NCI-H1694 (cell line): ENCODE data around the gene MC1R.
"Not testable (repeated sequence)": the region's sequence is repeated elsewhere in the genome, so short reads cannot be mapped to it uniquely, and the experiment has no call there.

Source experiments
- DNase-seq: peaks from one replicate; lab custom pipeline; 2025; lab: John Stamatoyannopoulos, UW

The MC1R gene

DNA sequence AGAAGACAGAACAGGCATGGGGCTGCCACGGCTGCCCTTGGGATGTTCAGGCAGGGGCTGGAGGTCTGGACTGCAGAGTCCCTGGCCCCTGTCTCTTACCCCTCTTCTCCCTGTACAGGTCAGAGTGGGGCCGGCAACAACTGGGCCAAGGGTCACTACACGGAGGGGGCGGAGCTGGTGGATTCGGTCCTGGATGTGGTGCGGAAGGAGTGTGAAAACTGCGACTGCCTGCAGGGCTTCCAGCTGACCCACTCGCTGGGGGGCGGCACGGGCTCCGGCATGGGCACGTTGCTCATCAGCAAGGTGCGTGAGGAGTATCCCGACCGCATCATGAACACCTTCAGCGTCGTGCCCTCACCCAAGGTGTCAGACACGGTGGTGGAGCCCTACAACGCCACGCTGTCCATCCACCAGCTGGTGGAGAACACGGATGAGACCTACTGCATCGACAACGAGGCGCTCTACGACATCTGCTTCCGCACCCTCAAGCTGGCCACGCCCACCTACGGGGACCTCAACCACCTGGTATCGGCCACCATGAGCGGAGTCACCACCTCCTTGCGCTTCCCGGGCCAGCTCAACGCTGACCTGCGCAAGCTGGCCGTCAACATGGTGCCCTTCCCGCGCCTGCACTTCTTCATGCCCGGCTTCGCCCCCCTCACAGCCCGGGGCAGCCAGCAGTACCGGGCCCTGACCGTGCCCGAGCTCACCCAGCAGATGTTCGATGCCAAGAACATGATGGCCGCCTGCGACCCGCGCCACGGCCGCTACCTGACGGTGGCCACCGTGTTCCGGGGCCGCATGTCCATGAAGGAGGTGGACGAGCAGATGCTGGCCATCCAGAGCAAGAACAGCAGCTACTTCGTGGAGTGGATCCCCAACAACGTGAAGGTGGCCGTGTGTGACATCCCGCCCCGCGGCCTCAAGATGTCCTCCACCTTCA lies 16.2 kb downstream of the MC1R start:
- DNase-seq = no peak

GRCh38 chr16:89935620-89936019 lies 17.0 kb downstream of the MC1R start:
- DNase-seq = not testable (repeated sequence)

DNA sequence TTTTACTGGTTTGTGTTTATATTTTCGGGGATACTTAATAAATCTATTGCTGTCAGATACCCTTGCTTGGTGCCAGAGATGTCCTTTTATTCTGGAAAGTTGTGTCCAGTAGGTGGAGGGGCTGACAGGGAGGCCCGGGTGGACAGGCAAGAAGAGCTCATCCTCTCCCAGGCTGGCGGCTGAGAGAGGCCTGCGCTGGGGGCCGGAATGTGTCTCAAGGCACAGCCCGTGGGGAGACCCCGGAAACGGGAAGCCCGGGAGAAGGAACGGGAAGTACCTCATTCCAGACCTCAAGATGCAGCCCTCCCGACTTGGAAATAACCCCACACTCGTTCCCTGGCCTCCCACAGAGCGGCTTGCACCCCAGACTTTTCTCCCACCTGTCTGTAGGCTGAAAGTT lies 17.4 kb downstream of the MC1R start:
- no peak for DNase-seq

GRCh38 chr16:89936508-89936907 lies 17.8 kb downstream of the MC1R start:
- DNase-seq = no peak

DNA sequence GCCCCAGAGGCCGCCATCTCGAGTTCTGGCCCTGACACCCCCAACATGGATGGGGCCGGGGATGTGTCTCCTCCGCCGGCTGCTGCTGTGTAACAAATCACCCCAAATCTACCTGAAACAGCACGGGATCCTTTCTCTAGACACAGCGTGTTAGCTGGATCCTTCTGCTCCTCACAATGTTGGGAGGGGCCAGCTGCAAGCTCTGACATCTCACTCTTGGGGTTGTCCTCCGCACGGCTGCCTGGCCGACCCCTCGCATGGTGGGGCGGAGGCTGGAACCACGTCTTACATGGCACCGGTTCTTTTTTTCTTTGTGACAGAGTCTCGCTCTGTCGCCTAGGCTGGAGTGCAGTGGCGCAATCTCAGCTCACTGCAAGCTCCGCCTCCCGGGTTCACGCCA lies 18.3 kb downstream of the MC1R start:
- DNase-seq = no peak

DNA sequence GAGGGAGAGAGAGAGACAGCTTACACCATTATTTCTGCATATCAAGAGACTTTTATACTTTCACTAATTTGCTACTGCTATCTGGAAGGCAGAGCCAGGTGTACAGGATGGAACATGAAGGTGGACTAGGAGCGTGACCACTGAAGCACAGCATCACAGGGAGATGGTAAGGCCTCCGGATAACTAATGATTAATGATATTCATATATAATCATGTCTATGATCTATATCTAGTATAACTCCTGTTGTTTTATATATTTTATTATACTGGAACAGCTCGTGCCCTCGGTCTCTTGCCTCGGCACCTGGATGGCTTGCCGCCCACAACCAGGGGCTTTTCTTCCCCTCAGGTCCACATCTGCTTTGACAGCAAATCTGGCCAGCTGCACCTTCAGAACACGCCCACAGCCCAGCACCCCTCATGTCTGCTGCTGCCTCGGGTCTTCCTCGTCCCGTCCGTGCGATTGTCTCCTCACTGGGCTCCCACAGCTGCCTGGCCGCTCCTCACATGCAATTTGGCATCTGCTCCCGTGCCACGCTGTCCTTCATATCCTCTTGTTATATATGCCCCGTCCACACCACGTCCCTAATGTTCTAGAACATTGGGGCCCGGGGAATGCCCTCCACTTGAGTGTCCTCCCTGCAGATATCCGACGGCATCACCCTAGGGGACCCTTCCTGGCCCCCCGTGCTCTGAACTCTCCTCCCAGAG lies 19.7 kb downstream of the MC1R start:
- DNase-seq = no peak

DNA sequence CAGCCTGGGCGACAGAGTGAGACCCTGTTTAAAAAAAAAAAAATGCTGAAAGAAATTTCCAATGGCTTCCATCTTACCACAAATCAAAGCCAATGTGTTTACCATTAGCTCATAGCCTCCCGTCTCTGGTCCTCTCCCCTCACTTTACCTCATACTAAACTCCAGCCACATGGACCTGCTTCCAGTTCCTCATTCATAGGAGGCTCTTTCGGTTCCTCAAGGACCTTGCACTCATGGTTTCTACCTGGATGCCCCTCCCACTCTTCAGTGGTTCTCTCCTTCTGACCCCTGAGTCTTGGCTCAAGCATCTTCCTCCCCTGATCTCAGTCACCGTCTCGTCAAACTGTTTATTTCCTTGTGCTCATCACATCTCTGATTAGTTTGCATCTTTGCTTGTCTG lies 26.1 kb downstream of the MC1R start:
- DNase-seq = no peak

- no peak for DNase-seq
These were observed 27.0 kb downstream of the MC1R start for GRCh38 chr16:89945654-89946053.

DNA sequence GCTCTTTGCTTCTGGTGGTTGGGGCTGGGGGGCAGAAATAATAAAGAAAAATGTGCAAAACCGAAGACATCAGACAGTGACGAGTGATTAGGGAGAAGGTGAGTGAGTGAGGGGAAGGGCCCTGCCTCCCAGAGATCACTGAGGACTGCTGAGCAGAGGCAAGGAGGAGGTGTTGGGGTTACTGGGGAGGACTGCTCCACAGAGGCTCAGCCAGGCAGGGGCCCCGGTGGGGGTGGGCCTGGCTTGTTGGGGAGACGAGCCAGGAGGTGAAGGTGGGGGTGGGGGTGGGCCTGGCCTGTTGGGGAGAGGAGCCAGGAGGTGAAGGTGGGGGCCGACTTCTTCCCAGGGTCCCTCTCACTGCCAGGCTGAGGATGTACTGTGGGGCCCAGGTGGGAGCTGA lies 27.9 kb downstream of the MC1R start:
- DNase-seq = no peak

DNA sequence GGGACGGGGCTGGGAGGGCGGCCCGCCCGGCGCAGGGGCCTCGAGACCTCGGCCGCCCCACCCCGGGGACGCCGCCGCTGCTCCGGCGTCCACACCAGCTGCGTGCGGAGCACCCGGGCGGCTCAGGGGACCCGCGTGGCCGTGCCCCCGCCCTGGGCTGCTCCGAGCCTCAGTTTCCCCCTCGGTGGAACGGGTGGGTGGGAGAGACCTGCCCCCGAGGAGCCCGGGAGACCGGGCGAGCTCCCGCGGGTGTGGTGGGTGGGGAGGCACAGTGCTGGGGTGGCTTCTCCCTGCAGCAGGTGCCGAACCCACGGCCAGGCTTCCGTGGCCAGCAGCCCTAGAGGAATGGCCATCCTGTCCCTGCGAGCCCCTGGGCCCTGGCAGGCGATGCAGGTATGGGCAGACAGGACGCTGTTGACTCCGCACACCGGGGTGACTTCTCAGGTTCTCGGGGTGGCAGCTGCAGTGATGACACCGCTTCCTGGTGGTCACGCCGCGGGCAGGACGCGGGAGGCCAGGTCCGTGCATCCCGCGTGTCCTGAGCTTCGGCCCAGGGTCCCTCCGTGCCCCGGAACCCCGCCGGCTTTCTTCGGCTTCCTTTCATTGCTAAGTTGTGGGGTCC lies 30.6 kb downstream of the MC1R start:
- no peak for DNase-seq

DNA sequence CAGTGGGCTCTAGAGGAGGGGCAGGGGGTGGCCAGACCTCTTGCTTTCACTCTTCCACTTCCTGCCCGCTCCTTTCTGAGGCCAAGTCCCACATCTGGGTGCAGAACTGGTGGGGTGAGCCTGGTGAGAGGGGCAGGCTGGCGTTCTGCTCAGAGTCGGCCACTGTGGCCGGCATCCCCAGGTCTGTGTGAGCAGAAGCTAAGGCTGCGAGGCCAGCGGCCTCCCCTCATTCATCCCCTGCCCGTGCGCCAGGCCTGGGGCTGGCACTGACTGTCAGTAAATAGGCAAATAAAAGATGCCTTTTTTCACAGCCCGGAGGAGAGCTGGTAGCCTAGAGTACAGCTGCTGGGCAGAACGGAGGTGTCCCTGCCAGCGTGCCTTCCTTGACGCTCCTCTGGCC lies 31.1 kb downstream of the MC1R start:
- no peak for DNase-seq

- no peak for DNase-seq
These were observed 32.8 kb downstream of the MC1R start for GRCh38 chr16:89951509-89951908.

- DNase-seq = no peak
These were observed 33.4 kb downstream of the MC1R start for GRCh38 chr16:89952049-89952448.

DNA sequence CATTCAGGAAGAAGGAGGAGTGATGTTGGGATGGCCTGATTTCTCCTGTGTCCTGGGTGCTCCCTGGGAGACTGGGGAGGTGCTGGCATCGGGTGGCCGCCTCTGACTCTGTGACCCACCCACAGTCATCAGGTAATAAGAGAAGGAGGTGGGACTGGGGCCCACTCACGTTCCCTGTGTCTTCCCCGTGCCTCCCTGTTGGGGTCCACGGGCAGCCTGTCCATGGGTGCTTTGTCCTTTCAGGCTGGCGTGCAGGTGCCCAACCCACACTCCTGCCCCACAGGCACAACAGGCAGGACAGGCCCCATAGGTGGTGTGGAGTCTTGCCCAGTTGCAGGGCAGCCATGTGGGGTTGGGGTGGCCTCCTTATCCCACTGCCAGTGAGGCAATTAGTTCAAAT lies 33.9 kb downstream of the MC1R start:
- no peak for DNase-seq

DNA sequence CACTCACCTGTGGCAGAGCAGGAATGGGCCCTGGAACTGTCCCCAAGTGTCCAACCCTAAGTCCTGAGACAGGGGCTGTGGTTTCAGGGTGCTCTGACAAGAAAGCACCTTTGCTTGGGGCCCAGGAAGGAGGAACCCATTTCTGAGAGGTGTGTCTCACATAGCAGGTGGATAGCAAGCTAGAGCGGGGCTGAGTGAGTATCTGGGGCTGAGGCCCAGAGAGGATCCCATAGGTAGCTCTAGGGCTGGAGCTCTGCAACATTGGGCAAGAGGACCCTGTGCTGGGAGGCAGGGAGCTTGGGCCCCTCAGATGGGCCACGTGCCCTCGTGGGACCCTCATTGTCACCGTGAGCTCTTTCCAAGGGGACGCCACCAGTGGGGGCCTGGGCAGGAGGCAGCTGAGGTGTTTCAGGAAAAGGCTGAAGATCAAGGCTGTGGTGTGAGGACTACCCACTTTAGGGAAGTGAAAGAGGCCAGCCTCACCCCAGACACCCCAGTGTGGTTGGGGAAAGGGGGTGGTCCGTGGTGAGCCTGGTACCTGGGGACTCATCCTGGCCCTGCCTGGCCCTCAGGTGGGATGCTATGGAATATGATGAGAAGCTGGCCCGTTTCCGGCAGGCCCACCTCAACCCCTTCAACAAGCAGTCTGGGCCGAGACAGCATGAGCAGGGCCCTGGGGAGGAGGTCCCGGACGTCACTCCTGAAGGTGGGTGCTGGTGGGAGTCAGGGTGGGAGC lies 35.2 kb downstream of the MC1R start:
- DNase-seq = no peak

GRCh38 chr16:89954462-89954861 lies 35.8 kb downstream of the MC1R start:
- no peak for DNase-seq

GRCh38 chr16:89955001-89955685 lies 36.5 kb downstream of the MC1R start:
- no peak for DNase-seq

- DNase-seq = no peak
These were observed 38.0 kb downstream of the MC1R start for GRCh38 chr16:89956505-89957215.

DNA sequence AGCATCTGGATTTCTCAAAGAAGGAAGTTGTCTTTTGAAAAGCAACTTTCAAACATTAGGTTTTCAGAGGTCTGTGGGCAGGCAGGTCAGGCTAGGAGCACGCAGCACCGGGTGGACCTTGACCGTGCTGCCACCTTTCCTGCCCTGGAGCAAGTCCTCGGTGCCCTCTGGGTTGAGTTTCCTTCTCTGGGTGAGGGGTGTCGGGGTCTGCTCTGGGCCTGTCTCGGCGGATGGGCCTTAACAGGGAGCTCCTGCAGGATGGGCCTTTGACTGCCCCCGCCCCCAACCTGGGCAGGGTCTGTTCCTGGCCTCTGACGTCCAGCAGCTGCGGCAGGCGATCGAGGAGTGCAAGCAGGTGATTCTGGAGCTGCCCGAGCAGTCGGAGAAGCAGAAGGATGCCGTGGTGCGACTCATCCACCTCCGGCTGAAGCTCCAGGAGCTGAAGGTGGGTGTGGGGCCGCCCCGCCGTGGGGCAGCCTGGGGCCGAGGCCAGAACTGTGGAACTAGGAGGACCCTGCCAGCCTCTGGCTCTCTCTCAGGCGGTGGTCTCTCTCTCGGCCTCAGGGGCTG lies 38.6 kb downstream of the MC1R start:
- DNase-seq = no peak

GRCh38 chr16:89958068-89958467 lies 39.4 kb downstream of the MC1R start:
- no peak for DNase-seq

DNA sequence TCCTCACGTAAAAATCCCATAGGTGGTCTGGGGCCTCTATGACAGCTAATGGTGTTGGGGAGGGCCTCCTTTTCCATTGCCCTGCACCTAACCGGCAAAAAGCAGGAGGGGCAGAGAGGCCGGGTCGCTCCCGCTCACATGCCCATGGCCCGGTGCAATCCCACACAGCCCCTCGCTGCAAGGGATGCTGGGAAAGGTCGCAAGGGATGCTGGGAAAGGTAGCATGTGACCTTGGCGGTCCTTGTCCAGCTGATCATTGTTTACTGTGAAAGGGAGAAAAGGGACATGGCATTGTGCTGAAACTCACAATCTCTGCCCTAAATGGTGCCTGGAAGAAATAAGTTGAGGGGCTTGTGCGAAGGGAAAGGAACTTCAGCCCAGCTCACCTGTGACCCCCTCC lies 39.9 kb downstream of the MC1R start:
- no peak for DNase-seq
